IMR-90 (cell line): ENCODE data around the gene B3GAT2. TPM values are rescaled to one million over a fixed set of nuclear protein-coding genes. Genes with fewer than 3 reads are reported as not detected.

Source experiments
- ATAC-seq: fragments of 200-7000 bp; cut with Tn5 transposase; 2 replicates; pipeline ENCODE4 v1.9.1; 2020; ENCODE audit warnings: low read depth, mild to moderate bottlenecking, moderate library complexity
- BruUV-seq: library from RNA; stranded (reverse); fragments of 400-500 nt; replicated peaks from 2 replicates; lab custom pipeline; 2021; lab: Mats Ljungman, UMichigan
- CTCF ChIA-PET: fragments of 300-600 bp; formaldehyde crosslinking; extraction: SDS; loops from one replicate; lab custom pipeline; 2021; ENCODE audit warnings: antibody characterized with exemption; lab: Yijun Ruan, JAX
- POLR2A ChIA-PET: fragments of 300-600 bp; sonication (Branson Sonifier 250); formaldehyde crosslinking; loops from one replicate; lab custom pipeline; 2022; ENCODE audit warnings: antibody characterized with exemption; ENCODE audit not compliant: unreplicated experiment; lab: Charles Lee
- DNase-seq: peaks from one replicate; pipeline ENCODE4 v3.0.0; 2013
- H2AFZ ChIP-seq: replicated peaks from 2 replicates; pipeline ENCODE3; 2013; ENCODE audit warnings: low read length, mild to moderate bottlenecking; ENCODE audit not compliant: poor library complexity
- H2AK5ac ChIP-seq: 2 replicates; pipeline ENCODE4 v1.6.1; 2013; ENCODE audit warnings: low read depth, low read length, inconsistent platforms
- H2AK9ac ChIP-seq: replicated peaks from 2 replicates; pipeline ENCODE3; 2013; ENCODE audit warnings: mild to moderate bottlenecking, low read depth, low read length, moderate library complexity; ENCODE audit not compliant: poor library complexity
- H2BK120ac ChIP-seq: 2 replicates; pipeline ENCODE4 v1.6.1; 2013; ENCODE audit warnings: low read depth, low read length, inconsistent platforms
- H2BK15ac ChIP-seq: 3 replicates; pipeline ENCODE4 v1.6.1; 2013; ENCODE audit warnings: low read depth, low read length, inconsistent platforms
- H2BK20ac ChIP-seq: 2 replicates; pipeline ENCODE4 v1.6.1; 2013; ENCODE audit warnings: low read depth, mild to moderate bottlenecking, inconsistent platforms, low read length, moderate library complexity
- H2BK5ac ChIP-seq: 2 replicates; pipeline ENCODE4 v1.6.1; 2013; ENCODE audit warnings: mild to moderate bottlenecking, low read depth, low read length, inconsistent platforms; ENCODE audit not compliant: poor library complexity, severe bottlenecking
- H3K14ac ChIP-seq: replicated peaks from 2 replicates; pipeline ENCODE4 v1.6.1; 2013; ENCODE audit warnings: low read depth, low read length, inconsistent platforms
- H3K18ac ChIP-seq: 2 replicates; pipeline ENCODE4 v1.6.1; 2013; ENCODE audit warnings: low read depth, low read length, control low read depth
- H3K23ac ChIP-seq: 2 replicates; pipeline ENCODE4 v1.6.1; 2013; ENCODE audit warnings: low read depth, low read length, inconsistent platforms
- H3K27ac ChIP-seq: 2 replicates; pipeline ENCODE4 v1.5.1; 2013; ENCODE audit warnings: mild to moderate bottlenecking, control low read depth, low read length; ENCODE audit not compliant: insufficient read depth
- H3K27me3 ChIP-seq: 2 replicates; pipeline ENCODE4 v1.6.1; 2013; ENCODE audit warnings: low read length; ENCODE audit not compliant: control insufficient read depth, insufficient read depth
- H3K36me3 ChIP-seq: 2 replicates; pipeline ENCODE4 v1.6.1; 2013; ENCODE audit warnings: low read length, mixed read lengths; ENCODE audit not compliant: control insufficient read depth, insufficient read depth
- H3K4ac ChIP-seq: 2 replicates; pipeline ENCODE4 v1.6.1; 2013; ENCODE audit warnings: low read depth, low read length, inconsistent platforms
- H3K4me1 ChIP-seq: 2 replicates; pipeline ENCODE4 v1.6.1; 2013; ENCODE audit warnings: low read length, mixed read lengths; ENCODE audit not compliant: control insufficient read depth, insufficient read depth
- H3K4me2 ChIP-seq: 2 replicates; pipeline ENCODE4 v1.6.1; 2013; ENCODE audit warnings: low read depth, mild to moderate bottlenecking, control low read depth, low read length, moderate library complexity
- H3K4me3 ChIP-seq: 2 replicates; pipeline ENCODE4 v1.5.1; 2013; ENCODE audit warnings: low read depth, mild to moderate bottlenecking, control low read depth, low read length, moderate library complexity; ENCODE audit not compliant: insufficient read depth
- H3K56ac ChIP-seq: 2 replicates; pipeline ENCODE4 v1.6.1; 2013; ENCODE audit warnings: low read length, inconsistent platforms; ENCODE audit not compliant: insufficient read depth; ENCODE audit errors: extremely low read depth
- H3K79me1 ChIP-seq, 2 experiments: 2 replicates each; pipeline ENCODE4 v1.6.1; 2013; ENCODE audit warnings: low read length in 2 of 2, inconsistent platforms in 1 of 2, low read depth in 1 of 2
- H3K9ac ChIP-seq: 2 replicates; pipeline ENCODE4 v1.6.1; 2013; ENCODE audit warnings: low read depth, low read length, control low read depth
- H3K9me1 ChIP-seq: 2 replicates; pipeline ENCODE4 v1.6.1; 2013; ENCODE audit warnings: low read length, inconsistent platforms; ENCODE audit not compliant: insufficient read depth
- H3K9me3 ChIP-seq: 2 replicates; pipeline ENCODE4 v1.6.1; 2013; ENCODE audit warnings: low read length; ENCODE audit not compliant: control insufficient read depth, insufficient read depth
- H4K20me1 ChIP-seq: 2 replicates; pipeline ENCODE4 v1.6.1; 2013; ENCODE audit warnings: low read length, inconsistent platforms; ENCODE audit not compliant: insufficient read depth
- H4K5ac ChIP-seq: 2 replicates; pipeline ENCODE4 v1.6.1; 2013; ENCODE audit warnings: mild to moderate bottlenecking, low read depth, low read length, control low read depth
- H4K8ac ChIP-seq, 2 experiments: 2 replicates each; pipeline ENCODE4 v1.6.1; 2013; ENCODE audit warnings: low read depth in 2 of 2, low read length in 2 of 2, control low read depth in 1 of 2, inconsistent platforms in 1 of 2
- H4K91ac ChIP-seq: 2 replicates; pipeline ENCODE4 v1.6.1; 2013; ENCODE audit warnings: low read depth, low read length, inconsistent platforms; ENCODE audit not compliant: insufficient read depth
- CHD1 ChIP-seq: IDR thresholded peaks from 2 replicates; pipeline ENCODE4 v1.6.1; 2012; ENCODE audit warnings: low read depth, low read length, improper control_type of control experiment
- MAZ ChIP-seq: IDR thresholded peaks from 2 replicates; pipeline ENCODE4 v1.6.1; 2012; ENCODE audit warnings: low read depth, mild to moderate bottlenecking, low read length, improper control_type of control experiment, moderate library complexity, borderline replicate concordance
- MXI1 ChIP-seq: IDR thresholded peaks from 2 replicates; pipeline ENCODE4 v1.6.1; 2012; ENCODE audit warnings: low read depth, mild to moderate bottlenecking, low read length, moderate library complexity, borderline replicate concordance
- POLR2A ChIP-seq: IDR thresholded peaks from 2 replicates; pipeline ENCODE4 v1.6.1; 2012; ENCODE audit warnings: mild to moderate bottlenecking, low read depth, low read length
- RAD21 ChIP-seq: IDR thresholded peaks from 2 replicates; pipeline ENCODE4 v1.6.1; 2012; ENCODE audit warnings: low read length, improper control_type of control experiment
- WGBS, 2 experiments: methylation state at CpG; one replicate each; pipeline versions ENCODE4 v1.1.5 to v1.1.7; 2013; ENCODE audit warnings: missing lambda C conversion rate in 2 of 2; ENCODE audit not compliant: insufficient read length in 1 of 2; ENCODE audit errors: extremely low coverage in 2 of 2; 5-methylcytosine and 5-hydroxymethylcytosine counted together
- dilution Hi-C: fragments of 300-500 bp; cut with HindIII; formaldehyde crosslinking; loops from one replicate; pipeline ENCODE4 v1.14.3; 2018; ENCODE audit warnings: low sequenced_read_pairs; ENCODE audit not compliant: unreplicated experiment
- in situ Hi-C: fragments of 300-500 bp; cut with MboI; formaldehyde crosslinking; loops from 3 replicates; pipeline ENCODE4 v1.14.3; 2019; ENCODE audit warnings: low sequenced_read_pairs, inconsistent platforms, mixed read lengths
- intact Hi-C: fragments of 100-400 bp; cut with micrococcal nuclease; formaldehyde crosslinking; loops from 2 replicates; pipeline ENCODE4 v1.10.0; 2022
- polyA plus RNA-seq, 3 experiments: library from polyadenylated mRNA; depleted of rRNA; stranded (reverse); fragments of >200 nt; gene quantifications; 2 replicates each; pipeline ENCODE4 v1.2.3, GENCODE V29; 2012; ENCODE audit warnings: low replicate concordance in 1 of 3
- total RNA-seq: library from RNA; depleted of rRNA; stranded (reverse); fragments of >200 nt; gene quantifications from 2 replicates; pipeline ENCODE4 v1.2.3, GENCODE V29; 2012
- TF ChIP-seq, protein P1 (sequence below): conservative IDR thresholded peaks from 2 replicates; pipeline ENCODE4 v1.5.1; 2012; ENCODE audit warnings: mild to moderate bottlenecking, low read depth, low read length, improper control_type of control experiment

The B3GAT2 gene
- total and polyA plus RNA-seq, 2 of the 4 experiments (the other 2 are of a cell fraction), result 0.02 TPM; not detected in 1

DNA sequence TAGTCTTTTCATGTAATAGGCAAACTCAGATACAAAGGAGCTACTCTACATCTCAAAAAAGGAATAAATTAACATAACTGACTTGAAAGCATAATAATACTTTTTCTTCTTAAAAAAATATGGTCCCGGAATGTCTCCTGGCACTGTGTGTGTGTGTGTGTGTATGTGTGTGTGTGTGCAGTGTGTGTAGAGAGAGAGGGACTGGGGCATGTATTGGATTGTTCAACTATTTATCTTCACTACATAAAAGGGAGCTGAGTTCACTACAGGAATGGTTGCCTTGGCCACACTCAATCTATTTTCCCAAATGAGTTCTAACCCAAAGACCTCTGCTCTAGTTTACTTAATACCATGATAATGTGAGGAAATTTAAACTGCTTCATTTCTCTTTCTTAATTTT lies 51.1 kb downstream of the B3GAT2 start:
- no peak overlapping the region for H2AK5ac ChIP-seq
- no peak overlapping the region for H3K27ac ChIP-seq
- no peak overlapping the region for H3K23ac ChIP-seq
- in situ Hi-C loops, result no loop called here
- no peak overlapping the region for H2BK120ac ChIP-seq
- no TSS peak for BruUV-seq
- no peak overlapping the region for H2BK15ac ChIP-seq
- H2AK9ac ChIP-seq, result no peak overlapping the region
- dilution Hi-C loops, result no loop called here
- H3K18ac ChIP-seq, result no peak overlapping the region
- H3K9ac ChIP-seq, result no peak overlapping the region
- no peak overlapping the region for H3K4me3 ChIP-seq
- intact Hi-C loops, result no loop called here
- H3K9me3 ChIP-seq, result no peaks in the 10 kb centered on the region
- no peak overlapping the region for H2AFZ ChIP-seq
- H3K36me3 ChIP-seq, result no peaks in the 10 kb centered on the region
- no peak overlapping the region for H3K4me2 ChIP-seq
- no peak overlapping the region for H2BK5ac ChIP-seq
- H3K9me1 ChIP-seq, result no peaks in the 10 kb centered on the region
- no peaks in the 10 kb centered on the region for H3K27me3 ChIP-seq
- no peak overlapping the region for H3K4ac ChIP-seq
- H4K5ac ChIP-seq, result no peak overlapping the region
- H3K4me1 ChIP-seq, result no peaks in the 10 kb centered on the region
- ChIA-PET CTCF (no interaction called here), POLR2A (no interaction called here)
- TF ChIP-seq, protein P1, sequence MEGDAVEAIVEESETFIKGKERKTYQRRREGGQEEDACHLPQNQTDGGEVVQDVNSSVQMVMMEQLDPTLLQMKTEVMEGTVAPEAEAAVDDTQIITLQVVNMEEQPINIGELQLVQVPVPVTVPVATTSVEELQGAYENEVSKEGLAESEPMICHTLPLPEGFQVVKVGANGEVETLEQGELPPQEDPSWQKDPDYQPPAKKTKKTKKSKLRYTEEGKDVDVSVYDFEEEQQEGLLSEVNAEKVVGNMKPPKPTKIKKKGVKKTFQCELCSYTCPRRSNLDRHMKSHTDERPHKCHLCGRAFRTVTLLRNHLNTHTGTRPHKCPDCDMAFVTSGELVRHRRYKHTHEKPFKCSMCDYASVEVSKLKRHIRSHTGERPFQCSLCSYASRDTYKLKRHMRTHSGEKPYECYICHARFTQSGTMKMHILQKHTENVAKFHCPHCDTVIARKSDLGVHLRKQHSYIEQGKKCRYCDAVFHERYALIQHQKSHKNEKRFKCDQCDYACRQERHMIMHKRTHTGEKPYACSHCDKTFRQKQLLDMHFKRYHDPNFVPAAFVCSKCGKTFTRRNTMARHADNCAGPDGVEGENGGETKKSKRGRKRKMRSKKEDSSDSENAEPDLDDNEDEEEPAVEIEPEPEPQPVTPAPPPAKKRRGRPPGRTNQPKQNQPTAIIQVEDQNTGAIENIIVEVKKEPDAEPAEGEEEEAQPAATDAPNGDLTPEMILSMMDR, result no peak
- TF ChIP-seq POLR2A, result no peak
- no peak for TF ChIP-seq MAZ
- TF ChIP-seq MXI1, result no peak
- TF ChIP-seq RAD21, result no peak
- no peak for TF ChIP-seq CHD1
- H2BK20ac ChIP-seq, result no peak overlapping the region
- H3K79me1 ChIP-seq, result no peaks in the 10 kb centered on the region
- WGBS, 2 experiments, result no CpG with 5 or more reads among the region's 1 CpG
- no peak overlapping the region for H3K56ac ChIP-seq
- H4K8ac ChIP-seq, result no peak overlapping the region
- DNase-seq (no peak), ATAC-seq (no peak)
- no peaks in the 10 kb centered on the region for H4K20me1 ChIP-seq
- no peak overlapping the region for H3K14ac ChIP-seq
- no peak overlapping the region for H4K91ac ChIP-seq
